H1 (cell line): ENCODE data around the gene EFCAB6. TPM values are rescaled to one million over a fixed set of nuclear protein-coding genes. Genes with fewer than 3 reads are reported as not detected.

ENCODE experiments used
- CTCF ChIA-PET: fragments of 300-600 bp; sonication (Branson Sonifier 250); formaldehyde crosslinking; loops from one replicate; lab custom pipeline; 2021; ENCODE audit not compliant: partially characterized antibody; lab: Charles Lee
- POLR2A ChIA-PET: fragments of 300-600 bp; sonication (Branson Sonifier 250); formaldehyde crosslinking; loops from one replicate; lab custom pipeline; 2021; ENCODE audit warnings: inconsistent platforms; ENCODE audit not compliant: partially characterized antibody; lab: Charles Lee
- DNase-seq, 2 experiments: peaks; one replicate each; pipeline versions ENCODE4 v3.0.0 to v3.0.0-alpha.2; 2010 to 2022; ENCODE audit warnings: low spot score in 2 of 2, low read depth in 1 of 2, mixed read lengths in 1 of 2
- FAIRE-seq: peaks from 2 replicates; lab custom pipeline; 2011; peaks lifted over from hg19 to GRCh38; lab: Jason Lieb, UNC
- H2AFZ ChIP-seq: 2 replicates; pipeline ENCODE4 v1.8.1; 2012; ENCODE audit warnings: low read length, inconsistent platforms
- H2AK5ac ChIP-seq: 2 replicates; pipeline ENCODE4 v1.6.1; 2013; ENCODE audit warnings: low read depth, low read length
- H2BK120ac ChIP-seq: replicated peaks from 2 replicates; pipeline ENCODE3; 2013; ENCODE audit warnings: low read depth, low read length, inconsistent platforms
- H2BK12ac ChIP-seq: 2 replicates; pipeline ENCODE4 v1.6.1; 2013; ENCODE audit warnings: low read depth, low read length
- H2BK15ac ChIP-seq: 2 replicates; pipeline ENCODE4 v1.6.1; 2013; ENCODE audit warnings: low read length
- H2BK20ac ChIP-seq: 2 replicates; pipeline ENCODE4 v1.6.1; 2013; ENCODE audit warnings: low read length
- H2BK5ac ChIP-seq: 2 replicates; pipeline ENCODE4 v1.6.1; 2013; ENCODE audit warnings: low read depth, low read length
- H3K14ac ChIP-seq: 2 replicates; pipeline ENCODE4 v1.6.1; 2013; ENCODE audit warnings: inconsistent platforms; ENCODE audit not compliant: insufficient read length
- H3K18ac ChIP-seq: 2 replicates; pipeline ENCODE4 v1.6.1; 2013; ENCODE audit warnings: low read length; ENCODE audit errors: extremely low read depth
- H3K23ac ChIP-seq: 2 replicates; pipeline ENCODE4 v1.6.1; 2013; ENCODE audit warnings: inconsistent platforms; ENCODE audit not compliant: insufficient read length
- H3K23me2 ChIP-seq: 2 replicates; pipeline ENCODE4 v1.6.1; 2013; ENCODE audit warnings: low read depth, low read length
- H3K27ac ChIP-seq: 2 replicates; pipeline ENCODE4 v1.6.1; 2011; ENCODE audit warnings: low read depth, low read length, inconsistent platforms
- H3K27me3 ChIP-seq, 4 experiments: replicated peaks in 1 of 4; 1 replicate in 1 of 4; 2 replicates in 3 of 4; pipeline versions ENCODE4 v1.6.1 to v1.8.1; 2011 to 2013; ENCODE audit warnings: low read length in 3 of 4, mild to moderate bottlenecking in 3 of 4, inconsistent platforms in 2 of 4, mixed read lengths in 2 of 4, moderate library complexity in 1 of 4; ENCODE audit not compliant: control insufficient read depth in 3 of 4, insufficient read depth in 3 of 4; ENCODE audit errors: extremely low read depth in 1 of 4
- H3K36me3 ChIP-seq, 4 experiments: 2 replicates each; pipeline versions ENCODE4 v1.6.1 to v1.8.1; 2011 to 2013; ENCODE audit warnings: mild to moderate bottlenecking in 4 of 4, low read length in 3 of 4, moderate library complexity in 2 of 4, control low read depth in 1 of 4, inconsistent platforms in 1 of 4; ENCODE audit not compliant: insufficient read depth in 4 of 4, control insufficient read depth in 2 of 4
- H3K4ac ChIP-seq: replicated peaks from 2 replicates; pipeline ENCODE3; 2013; ENCODE audit warnings: low read length, low read depth, mixed read lengths, inconsistent platforms; ENCODE audit not compliant: insufficient read length
- H3K4me1 ChIP-seq, 4 experiments: replicated peaks in 1 of 4; 1 replicate in 1 of 4; 2 replicates in 3 of 4; pipeline versions ENCODE4 v1.6.1 to v1.8.1; 2011 to 2013; ENCODE audit warnings: low read length in 3 of 4, inconsistent platforms in 2 of 4, mixed read lengths in 1 of 4; ENCODE audit not compliant: insufficient read depth in 4 of 4, control insufficient read depth in 3 of 4
- H3K4me2 ChIP-seq, 2 experiments: 2 replicates each; pipeline versions ENCODE4 v1.6.1 to v1.8.1; 2011 to 2013; ENCODE audit warnings: low read depth in 2 of 2, low read length in 2 of 2, control low read depth in 1 of 2, inconsistent platforms in 1 of 2, mild to moderate bottlenecking in 1 of 2; ENCODE audit not compliant: insufficient read depth in 1 of 2
- H3K4me3 ChIP-seq, 4 experiments: fragments of 200-600, 300-600 bp in 1 of 4; sonication (generic), shearing (Covaris generic), sonication (Bioruptor Twin) in 1 of 4; 2 replicates each; pipeline versions ENCODE4 v1.5.1 to v1.8.1; 2011 to 2016; ENCODE audit warnings: low read length in 4 of 4, low read depth in 3 of 4, control low read depth in 2 of 4, inconsistent platforms in 2 of 4, mild to moderate bottlenecking in 2 of 4, mixed read lengths in 1 of 4, moderate library complexity in 1 of 4; ENCODE audit not compliant: insufficient read depth in 2 of 4; ENCODE audit errors: extremely low read depth in 1 of 4
- H3K56ac ChIP-seq: replicated peaks from 2 replicates; pipeline ENCODE3; 2013; ENCODE audit warnings: low read depth, mild to moderate bottlenecking, mixed read lengths, low read length, inconsistent platforms; ENCODE audit not compliant: insufficient read length
- H3K79me1 ChIP-seq: 2 replicates; pipeline ENCODE4 v1.6.1; 2013; ENCODE audit warnings: low read depth, low read length, control low read depth
- H3K79me2 ChIP-seq, 2 experiments: 2 replicates each; pipeline versions ENCODE4 v1.6.1 to v1.8.1; 2012 to 2013; ENCODE audit warnings: low read length in 2 of 2, mild to moderate bottlenecking in 2 of 2, inconsistent platforms in 1 of 2; ENCODE audit not compliant: insufficient read depth in 2 of 2, control insufficient read depth in 1 of 2
- H3K9ac ChIP-seq, 4 experiments: replicated peaks in 1 of 4; 1 replicate in 1 of 4; 2 replicates in 3 of 4; pipeline versions ENCODE4 v1.6.1 to v1.8.1; 2011 to 2013; ENCODE audit warnings: low read depth in 3 of 4, low read length in 3 of 4, control low read depth in 2 of 4, mild to moderate bottlenecking in 2 of 4, moderate library complexity in 2 of 4, inconsistent platforms in 1 of 4; ENCODE audit errors: extremely low read depth in 1 of 4
- H3K9me3 ChIP-seq, 2 experiments: 2 replicates each; pipeline versions ENCODE4 v1.6.1 to v1.8.1; 2012 to 2013; ENCODE audit warnings: mild to moderate bottlenecking in 2 of 2, moderate library complexity in 2 of 2, control low read depth in 1 of 2, inconsistent platforms in 1 of 2, low read depth in 1 of 2, low read length in 1 of 2, mixed read lengths in 1 of 2; ENCODE audit not compliant: insufficient read depth in 2 of 2
- H4K20me1 ChIP-seq, 2 experiments: replicated peaks in 1 of 2; 2 replicates each; pipeline versions ENCODE3 to v1.8.1; 2011 to 2013; ENCODE audit warnings: inconsistent platforms in 2 of 2, low read length in 2 of 2, mild to moderate bottlenecking in 1 of 2; ENCODE audit not compliant: insufficient read depth in 2 of 2, control insufficient read depth in 1 of 2
- H4K5ac ChIP-seq: 2 replicates; pipeline ENCODE4 v1.6.1; 2013; ENCODE audit warnings: low read length, low read depth, mixed read lengths, inconsistent platforms; ENCODE audit not compliant: insufficient read length
- H4K8ac ChIP-seq: 2 replicates; pipeline ENCODE4 v1.8.0; 2013; ENCODE audit warnings: mild to moderate bottlenecking, moderate library complexity, low read length, inconsistent platforms; ENCODE audit not compliant: insufficient read depth; ENCODE audit errors: extremely low read depth
- H4K91ac ChIP-seq: replicated peaks from 2 replicates; pipeline ENCODE3; 2013; ENCODE audit warnings: low read length, mixed read lengths, inconsistent platforms; ENCODE audit not compliant: insufficient read length
- CBX5 ChIP-seq: fragments of 300-800, 300-1000 bp; sonication (generic); IDR thresholded peaks from 2 replicates; pipeline ENCODE4 v1.7.1; 2016; ENCODE audit warnings: antibody characterized with exemption, low read length, low read depth
- CEBPB ChIP-seq: IDR thresholded peaks from 2 replicates; pipeline ENCODE4 v1.6.1; 2012; ENCODE audit warnings: low read depth, low read length
- CREB1 ChIP-seq: IDR thresholded peaks from 2 replicates; pipeline ENCODE4 v1.6.1; 2012; ENCODE audit warnings: inconsistent platforms
- E2F6 ChIP-seq: IDR thresholded peaks from 2 replicates; pipeline ENCODE4 v1.6.1; 2012; ENCODE audit warnings: inconsistent platforms
- FOSL1 ChIP-seq: IDR thresholded peaks from 2 replicates; pipeline ENCODE4 v1.6.1; 2011; ENCODE audit warnings: mild to moderate bottlenecking, low read depth, low read length, moderate library complexity; ENCODE audit not compliant: insufficient read depth
- GABPA ChIP-seq: IDR thresholded peaks from 2 replicates; pipeline ENCODE4 v1.6.1; 2011; ENCODE audit warnings: mild to moderate bottlenecking, low read length, moderate library complexity, borderline replicate concordance; ENCODE audit not compliant: insufficient read depth
- GTF2F1 ChIP-seq: IDR thresholded peaks from 2 replicates; pipeline ENCODE4 v1.6.1; 2012; ENCODE audit warnings: low read depth, low read length, improper control_type of control experiment, borderline replicate concordance
- HDAC6 ChIP-seq: IDR thresholded peaks from one replicate; pipeline ENCODE4 v1.7.1; 2012; ENCODE audit warnings: low read depth, mild to moderate bottlenecking, inconsistent platforms, low read length, moderate library complexity
- JUN ChIP-seq: IDR thresholded peaks from 2 replicates; pipeline ENCODE4 v1.6.1; 2011; ENCODE audit warnings: low read depth, mild to moderate bottlenecking, improper control_type of control experiment, low read length
- KDM1A ChIP-seq: fragments of 200-600, 300-600 bp; sonication (generic); IDR thresholded peaks from 2 replicates; pipeline ENCODE4 v1.7.1; 2016; ENCODE audit warnings: mild to moderate bottlenecking, low read length, borderline replicate concordance
- POU5F1 ChIP-seq: IDR thresholded peaks from 2 replicates; pipeline ENCODE4 v1.6.1; 2011; ENCODE audit warnings: low read depth, mild to moderate bottlenecking, low read length, moderate library complexity
- SIN3A ChIP-seq, 2 experiments: IDR thresholded peaks in 1 of 2; conservative IDR thresholded peaks in 1 of 2; 2 replicates each; pipeline ENCODE4 v1.6.1; 2011 to 2012; ENCODE audit warnings: low read length in 2 of 2, improper control_type of control experiment in 1 of 2, low read depth in 1 of 2, mild to moderate bottlenecking in 1 of 2
- SIRT6 ChIP-seq: IDR thresholded peaks from one replicate; pipeline ENCODE4 v1.7.1; 2012; ENCODE audit warnings: low read length, inconsistent platforms
- SIX5 ChIP-seq: IDR thresholded peaks from 2 replicates; pipeline ENCODE4 v1.6.1; 2011; ENCODE audit warnings: mild to moderate bottlenecking, low read depth, low read length
- ZNF274 ChIP-seq: IDR thresholded peaks from 2 replicates; pipeline ENCODE4 v1.7.0; 2012; ENCODE audit warnings: low read length, borderline replicate concordance; ENCODE audit errors: extremely low read depth
- WGBS, 2 experiments: shearing (Covaris generic) in 1 of 2; methylation state at CpG; one replicate each; pipeline versions ENCODE4 v1.1.6 to v1.1.7; 2013 to 2015; ENCODE audit warnings: low lambda C conversion rate in 2 of 2, mixed read lengths in 2 of 2, inconsistent platforms in 1 of 2, low coverage in 1 of 2, missing lambda C conversion rate in 1 of 2; ENCODE audit not compliant: insufficient replicate concordance in 2 of 2, insufficient coverage in 1 of 2, insufficient read length in 1 of 2; ENCODE audit errors: extremely low coverage in 1 of 2, missing lambda C conversion rate in 1 of 2; 5-methylcytosine and 5-hydroxymethylcytosine counted together
- polyA plus RNA-seq, 7 experiments: library from polyadenylated mRNA; depleted of rRNA in 3 of 7; stranded (reverse) in 5 of 7; unstranded in 2 of 7; fragments of >200 nt in 5 of 7; fragments of 200-250 nt in 2 of 7; gene quantifications; 1 replicate in 5 of 7; 2 replicates in 1 of 7; 4 replicates in 1 of 7; pipeline versions ENCODE4 v1.2.1 to v1.2.3, GENCODE V29; 2011 to 2013; ENCODE audit warnings: missing spikeins in 2 of 7, mixed read lengths in 2 of 7
- total RNA-seq: library from RNA; stranded (reverse); fragmentation: NEBNext Ultra II Directional; extraction: Animal tissue kit (Norgen Biotek cat#: 25700); gene quantifications from 2 replicates; pipeline ENCODE4 v1.2.1, GENCODE V29; 2021

Gene EFCAB6
- total and polyA plus RNA-seq, 2 of the 8 experiments (the other 6 are each of a cell fraction or from before 2014, with no cell fraction given) = 0.32 to 1.7 TPM

- no peak overlapping the region for H2BK12ac ChIP-seq
- no peak overlapping the region for H3K27ac ChIP-seq
- no peak overlapping the region for H2AK5ac ChIP-seq
- ChIA-PET CTCF (interaction anchor here (2.5 kb wide), 1 partner anchor 19 kb away, joined by 6 read pairs; no protein-coding TSS in a partner anchor), POLR2A (no interaction called here)
- DNase-seq (no peak), FAIRE-seq (no peak)
- H4K8ac ChIP-seq = no peak overlapping the region
- no peaks in the 10 kb centered on the region for H3K36me3 ChIP-seq
- H2BK5ac ChIP-seq = no peak overlapping the region
- H4K20me1 ChIP-seq = no peaks in the 10 kb centered on the region
- H4K91ac ChIP-seq = no peak overlapping the region
- no peak overlapping the region for H4K5ac ChIP-seq
- no peak overlapping the region for H2BK120ac ChIP-seq
- H3K27me3 ChIP-seq = no peaks in the 10 kb centered on the region
- no peak overlapping the region for H2BK20ac ChIP-seq
- H3K56ac ChIP-seq = no peak overlapping the region
- no peaks in the 10 kb centered on the region for H3K9me3 ChIP-seq
- WGBS, 2 experiments = 93% methylated on average over 4 of the region's 4 CpGs; no CpG with 5 or more reads in 1 of the 2 experiments
- no peak overlapping the region for H3K18ac ChIP-seq
- H2AFZ ChIP-seq = no peak overlapping the region
- H3K79me2 ChIP-seq = no peaks in the 10 kb centered on the region
- H3K4me2 ChIP-seq = no peak overlapping the region
- H3K23me2 ChIP-seq = no peaks in the 10 kb centered on the region
- H2BK15ac ChIP-seq = no peak overlapping the region
- H3K4me3 ChIP-seq = no peak overlapping the region
- no peaks in the 10 kb centered on the region for H3K4me1 ChIP-seq
- H3K14ac ChIP-seq = no peak overlapping the region
- no peak overlapping the region for H3K9ac ChIP-seq
- H3K4ac ChIP-seq = no peak overlapping the region
- H3K79me1 ChIP-seq = no peaks in the 10 kb centered on the region
- H3K23ac ChIP-seq = no peak overlapping the region
- TF ChIP-seq JUN (no peak), HDAC6 (no peak), CREB1 (no peak), E2F6 (no peak), GTF2F1 (no peak), POU5F1 (no peak), ZNF274 (no peak), SIX5 (no peak), SIN3A (conservative IDR thresholded peaks at IDR 0.05 in 1 of 2, IDR thresholded peaks at IDR 0.05 in 1 of 2; ENCODE audit: low read depth in 1 of 2, low read length in 2 of 2) (no peak), CEBPB (no peak), CBX5 (no peak), KDM1A (no peak), FOSL1 (no peak), GABPA (no peak), SIRT6 (no peak)
Observed at GRCh38 chr22:43777286-43777685, 34.8 kb downstream of the EFCAB6 start.
